GM15510 (cell line): ENCODE data around the gene MCF2L2.

ENCODE experiments used
- POLR2A ChIP-seq: IDR thresholded peaks from 3 replicates; pipeline ENCODE4 v1.6.1; 2011; ENCODE audit warnings: borderline replicate concordance; ENCODE audit not compliant: insufficient read length; ENCODE audit errors: extremely low read depth

Gene MCF2L2

GRCh38 chr3:183285318-183285717 is 143.1 kb downstream of the MCF2L2 start:
- TF ChIP-seq POLR2A = no peak

- TF ChIP-seq POLR2A = no peak
Measured at GRCh38 chr3:183284570-183284969, 143.8 kb downstream of the MCF2L2 start.

GRCh38 chr3:183283886-183284285 is 144.5 kb downstream of the MCF2L2 start:
- no peak for TF ChIP-seq POLR2A

GRCh38 chr3:183281126-183281797 is 147.2 kb downstream of the MCF2L2 start:
- no peak for TF ChIP-seq POLR2A

- no peak for TF ChIP-seq POLR2A
Measured at GRCh38 chr3:183279371-183279770, 149.0 kb downstream of the MCF2L2 start.

GRCh38 chr3:183278479-183279088 is 149.8 kb downstream of the MCF2L2 start:
- no peak for TF ChIP-seq POLR2A

- no peak for TF ChIP-seq POLR2A
Measured at GRCh38 chr3:183277260-183277659, 151.2 kb downstream of the MCF2L2 start.

- TF ChIP-seq POLR2A = no peak
Measured at GRCh38 chr3:183275937-183276336, 152.5 kb downstream of the MCF2L2 start.

- TF ChIP-seq POLR2A = no peak
Measured at GRCh38 chr3:183275418-183275817, 153.0 kb downstream of the MCF2L2 start.

- no peak for TF ChIP-seq POLR2A
Measured at GRCh38 chr3:183274609-183275008, 153.8 kb downstream of the MCF2L2 start.

GRCh38 chr3:183272791-183273190 is 155.6 kb downstream of the MCF2L2 start:
- no peak for TF ChIP-seq POLR2A

- no peak for TF ChIP-seq POLR2A
Measured at GRCh38 chr3:183272142-183272541, 156.3 kb downstream of the MCF2L2 start.

GRCh38 chr3:183270344-183270743 is 158.1 kb downstream of the MCF2L2 start:
- TF ChIP-seq POLR2A = no peak

- no peak for TF ChIP-seq POLR2A
Measured at GRCh38 chr3:183269345-183269744, 159.1 kb downstream of the MCF2L2 start.

GRCh38 chr3:183268366-183268765 is 160.1 kb downstream of the MCF2L2 start:
- TF ChIP-seq POLR2A = no peak

GRCh38 chr3:183267140-183267539 is 161.3 kb downstream of the MCF2L2 start:
- no peak for TF ChIP-seq POLR2A
